Mesendoderm (in vitro differentiated cells): ENCODE measurements around the gene MAPK14.

ENCODE experiments used
- DNase-seq: peaks from one replicate; pipeline ENCODE4 v3.0.0; 2013
- H2AK5ac ChIP-seq: 2 replicates; pipeline ENCODE4 v1.6.1; 2013; ENCODE audit warnings: low read length, inconsistent platforms
- H2BK120ac ChIP-seq: 2 replicates; pipeline ENCODE4 v1.6.1; 2013; ENCODE audit warnings: low read depth, mild to moderate bottlenecking, low read length, moderate library complexity, mixed read lengths
- H2BK15ac ChIP-seq: replicated peaks from 2 replicates; pipeline ENCODE4 v1.6.1; 2013; ENCODE audit warnings: low read depth, mild to moderate bottlenecking, moderate library complexity
- H2BK5ac ChIP-seq: 2 replicates; pipeline ENCODE4 v1.6.1; 2013; ENCODE audit warnings: low read length, inconsistent platforms
- H3K18ac ChIP-seq: 2 replicates; pipeline ENCODE4 v1.6.1; 2013; ENCODE audit warnings: mild to moderate bottlenecking, low read length, mixed read lengths
- H3K23ac ChIP-seq: one replicate; pipeline ENCODE4 v1.6.1; 2013; ENCODE audit warnings: low read length
- H3K27ac ChIP-seq: 2 replicates; pipeline ENCODE4 v1.5.1; 2013; ENCODE audit warnings: low read depth, mild to moderate bottlenecking, inconsistent platforms, low read length, moderate library complexity
- H3K27me3 ChIP-seq: 2 replicates; pipeline ENCODE4 v1.6.1; 2013; ENCODE audit warnings: low read length, control low read depth, mild to moderate bottlenecking, inconsistent platforms; ENCODE audit not compliant: insufficient read depth, poor library complexity
- H3K36me3 ChIP-seq: 2 replicates; pipeline ENCODE4 v1.6.1; 2013; ENCODE audit warnings: low read length, inconsistent platforms; ENCODE audit not compliant: control insufficient read depth, insufficient read depth
- H3K4ac ChIP-seq: one replicate; pipeline ENCODE4 v1.6.1; 2013; ENCODE audit warnings: low read depth, mild to moderate bottlenecking, low read length, moderate library complexity
- H3K4me1 ChIP-seq: 2 replicates; pipeline ENCODE4 v1.6.1; 2013; ENCODE audit warnings: low read depth, low read length, inconsistent platforms; ENCODE audit not compliant: control insufficient read depth
- H3K4me2 ChIP-seq: 2 replicates; pipeline ENCODE4 v1.6.1; 2013; ENCODE audit warnings: low read length
- H3K4me3 ChIP-seq: 2 replicates; pipeline ENCODE4 v1.5.1; 2013; ENCODE audit warnings: mild to moderate bottlenecking, low read length
- H3K56ac ChIP-seq: one replicate; pipeline ENCODE4 v1.6.1; 2013; ENCODE audit warnings: low read length
- H3K79me1 ChIP-seq: 2 replicates; pipeline ENCODE4 v1.6.1; 2013; ENCODE audit warnings: low read length, inconsistent platforms
- H3K79me2 ChIP-seq: 2 replicates; pipeline ENCODE4 v1.6.1; 2013; ENCODE audit warnings: mild to moderate bottlenecking, low read length; ENCODE audit not compliant: control insufficient read depth, insufficient read depth
- H3K9ac ChIP-seq: 2 replicates; pipeline ENCODE4 v1.6.1; 2013; ENCODE audit warnings: low read length, inconsistent platforms
- H4K5ac ChIP-seq: one replicate; pipeline ENCODE4 v1.6.1; 2013; ENCODE audit warnings: low read length
- H4K8ac ChIP-seq: one replicate; pipeline ENCODE4 v1.6.1; 2013; ENCODE audit warnings: low read depth, mild to moderate bottlenecking, control low read depth, low read length, moderate library complexity
- WGBS: extraction: QIAGEN DNeasy Blood & Tissue Kit; methylation state at CpG from one replicate; pipeline ENCODE4 v1.1.7; 2013; ENCODE audit warnings: low lambda C conversion rate, missing lambda C conversion rate; ENCODE audit not compliant: insufficient coverage; ENCODE audit errors: extremely low coverage; 5-methylcytosine and 5-hydroxymethylcytosine counted together

Gene MAPK14

DNA sequence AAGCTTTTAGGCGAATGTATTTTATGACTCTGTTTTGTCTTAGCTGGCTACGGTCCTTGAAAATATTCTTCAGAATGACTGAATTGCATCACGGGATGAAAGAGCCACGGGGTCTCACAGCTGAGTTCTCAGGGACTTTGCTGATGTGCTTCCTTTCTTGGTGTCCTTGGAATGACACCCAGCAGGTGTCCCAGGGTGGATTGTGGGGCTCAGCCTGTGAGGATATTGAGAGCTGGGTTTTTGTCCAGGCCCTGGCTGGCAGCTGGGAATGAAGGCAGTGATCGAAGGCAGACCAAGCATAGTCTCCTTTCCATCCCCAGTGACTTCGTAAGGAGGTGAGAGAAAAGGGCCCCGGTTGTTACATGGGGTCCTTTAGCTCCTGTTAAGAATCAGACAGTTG is 83.9 kb downstream of the MAPK14 start:
- 100% methylated on average over 1 of the region's 7 CpGs for WGBS
- no peaks in the 10 kb centered on the region for H3K79me1 ChIP-seq
- H4K8ac ChIP-seq = no peak overlapping the region
- no peak overlapping the region for H2BK120ac ChIP-seq
- no peak overlapping the region for H2BK15ac ChIP-seq
- no peak overlapping the region for H2AK5ac ChIP-seq
- DNase-seq = no peak
- no peak overlapping the region for H3K4me3 ChIP-seq
- H3K23ac ChIP-seq = no peak overlapping the region
- H3K36me3 ChIP-seq = peaks cover 3% of the 10 kb centered on the region
- no peaks in the 10 kb centered on the region for H3K27me3 ChIP-seq
- H3K9ac ChIP-seq = no peak overlapping the region
- no peak overlapping the region for H3K27ac ChIP-seq
- H4K5ac ChIP-seq = no peak overlapping the region
- H3K18ac ChIP-seq = no peak overlapping the region
- H3K79me2 ChIP-seq = no peaks in the 10 kb centered on the region
- no peak overlapping the region for H2BK5ac ChIP-seq
- H3K56ac ChIP-seq = no peak overlapping the region
- no peaks in the 10 kb centered on the region for H3K4me1 ChIP-seq
- H3K4ac ChIP-seq = no peak overlapping the region
- H3K4me2 ChIP-seq = no peak overlapping the region

DNA sequence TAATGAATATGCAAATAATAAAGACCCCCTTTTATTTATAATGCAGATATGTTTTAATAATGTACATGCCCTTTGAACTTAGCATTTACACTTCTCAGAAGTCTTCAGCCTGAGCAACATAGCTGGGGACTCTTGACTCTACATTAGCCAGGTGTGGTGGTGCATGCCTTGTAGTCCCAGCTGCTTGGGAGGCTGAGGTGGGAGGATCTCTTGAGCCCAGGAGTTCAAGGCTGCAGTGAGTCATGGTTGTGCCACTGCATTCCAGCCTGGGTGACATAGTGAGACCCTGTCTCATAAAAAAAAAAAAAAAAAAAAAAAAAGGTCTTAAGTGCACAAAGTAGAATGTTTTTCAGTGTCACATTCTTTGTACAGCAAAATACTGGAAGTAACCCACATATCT is 85.4 kb downstream of the MAPK14 start:
- no peak overlapping the region for H3K56ac ChIP-seq

DNA sequence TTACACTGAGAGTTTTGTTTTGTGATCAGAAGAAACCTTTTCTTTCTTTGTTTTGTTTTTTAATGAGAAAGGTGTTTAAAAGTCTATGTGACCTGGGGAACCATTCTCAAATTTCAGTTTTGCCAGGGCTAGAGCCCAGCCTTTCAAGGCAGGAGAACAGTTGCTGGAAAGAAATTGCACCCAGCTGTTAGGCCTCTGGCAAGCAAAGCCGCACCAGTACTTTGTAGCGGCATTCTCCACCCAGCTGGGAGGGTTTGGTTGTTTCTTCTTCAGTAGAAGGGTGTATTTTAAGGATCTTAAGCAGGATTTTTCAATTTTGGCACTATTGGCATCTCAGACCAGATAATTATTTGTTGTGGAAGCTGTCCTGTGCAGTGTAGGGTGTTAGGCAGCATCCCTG is 86.1 kb downstream of the MAPK14 start:
- no peak overlapping the region for H4K8ac ChIP-seq
- no peak overlapping the region for H3K56ac ChIP-seq
- no peak overlapping the region for H2BK120ac ChIP-seq
- H2AK5ac ChIP-seq = no peak overlapping the region
- H3K79me1 ChIP-seq = no peaks in the 10 kb centered on the region
- peaks cover under 1% of the 10 kb centered on the region for H3K36me3 ChIP-seq
- H3K27me3 ChIP-seq = no peaks in the 10 kb centered on the region
- H3K18ac ChIP-seq = no peak overlapping the region
- no peak overlapping the region for H3K27ac ChIP-seq
- DNase-seq = no peak
- H3K79me2 ChIP-seq = no peaks in the 10 kb centered on the region
- H4K5ac ChIP-seq = no peak overlapping the region
- no peak overlapping the region for H3K4me2 ChIP-seq
- no peak overlapping the region for H3K4me3 ChIP-seq
- H3K9ac ChIP-seq = no peak overlapping the region
- no peaks in the 10 kb centered on the region for H3K4me1 ChIP-seq
- WGBS = no CpG with 5 or more reads among the region's 2 CpGs
- H3K4ac ChIP-seq = no peak overlapping the region
- H3K23ac ChIP-seq = no peak overlapping the region
- no peak overlapping the region for H2BK5ac ChIP-seq
- no peak overlapping the region for H2BK15ac ChIP-seq

More for the DNA sequence above, 85.4 kb downstream of the MAPK14 start:
- H4K8ac ChIP-seq = no peak overlapping the region
- H3K79me2 ChIP-seq = no peaks in the 10 kb centered on the region
- H3K4me3 ChIP-seq = no peak overlapping the region
- no peaks in the 10 kb centered on the region for H3K4me1 ChIP-seq
- no peak overlapping the region for H3K4ac ChIP-seq
- H3K79me1 ChIP-seq = no peaks in the 10 kb centered on the region
- H3K27me3 ChIP-seq = no peaks in the 10 kb centered on the region
- H4K5ac ChIP-seq = no peak overlapping the region
- no peak overlapping the region for H3K4me2 ChIP-seq
- H3K36me3 ChIP-seq = peaks cover 3% of the 10 kb centered on the region
- no peak overlapping the region for H2BK15ac ChIP-seq
- no peak overlapping the region for H2BK120ac ChIP-seq
- H3K18ac ChIP-seq = no peak overlapping the region
- no peak for DNase-seq
- no peak overlapping the region for H2AK5ac ChIP-seq
- H3K9ac ChIP-seq = no peak overlapping the region
- no peak overlapping the region for H2BK5ac ChIP-seq
- H3K23ac ChIP-seq = no peak overlapping the region
- no peak overlapping the region for H3K27ac ChIP-seq

DNA sequence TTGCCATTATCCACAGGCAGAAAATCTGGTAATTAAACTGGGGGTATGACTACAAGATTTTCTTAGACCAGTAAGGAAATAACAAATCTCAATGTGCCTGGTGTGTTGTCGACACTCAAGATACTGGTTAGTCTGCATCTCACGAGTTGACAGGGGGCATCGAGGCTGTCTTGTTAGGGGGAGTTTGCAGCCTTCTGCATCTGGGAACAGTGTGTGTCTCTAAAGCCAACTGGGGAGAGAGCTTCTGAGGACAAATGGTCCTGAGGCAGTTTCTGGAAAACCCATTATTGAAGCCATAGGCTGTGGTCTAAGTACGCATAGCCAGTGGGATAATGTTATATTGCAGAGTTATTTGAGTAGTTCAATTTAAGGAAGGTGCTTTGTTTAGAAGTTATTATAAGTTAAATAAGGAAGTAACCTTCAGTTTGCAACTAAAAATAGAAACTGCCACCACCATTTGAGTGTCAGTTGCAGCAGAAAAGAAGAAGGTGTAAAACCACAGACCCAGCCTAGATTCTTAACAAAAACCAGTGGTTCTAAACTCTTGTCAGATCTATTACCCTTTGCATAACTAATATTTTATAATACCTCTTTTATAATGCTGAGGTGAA is 87.3 kb downstream of the MAPK14 start:
- no peaks in the 10 kb centered on the region for H3K27me3 ChIP-seq
- no peaks in the 10 kb centered on the region for H3K79me1 ChIP-seq
- no peak overlapping the region for H4K5ac ChIP-seq
- no peak overlapping the region for H3K4me2 ChIP-seq
- no peak overlapping the region for H4K8ac ChIP-seq
- no peaks in the 10 kb centered on the region for H3K79me2 ChIP-seq
- no peak overlapping the region for H2BK120ac ChIP-seq
- WGBS = no CpG with 5 or more reads among the region's 4 CpGs
- no peak overlapping the region for H3K56ac ChIP-seq
- H3K18ac ChIP-seq = no peak overlapping the region
- no peak overlapping the region for H2BK5ac ChIP-seq
- no peak overlapping the region for H3K27ac ChIP-seq
- H3K9ac ChIP-seq = no peak overlapping the region
- no peak overlapping the region for H3K4ac ChIP-seq
- H3K23ac ChIP-seq = no peak overlapping the region
- no peak overlapping the region for H2BK15ac ChIP-seq
- H3K4me1 ChIP-seq = no peaks in the 10 kb centered on the region
- H2AK5ac ChIP-seq = no peak overlapping the region
- no peak for DNase-seq
- H3K4me3 ChIP-seq = no peak overlapping the region
- no peaks in the 10 kb centered on the region for H3K36me3 ChIP-seq

DNA sequence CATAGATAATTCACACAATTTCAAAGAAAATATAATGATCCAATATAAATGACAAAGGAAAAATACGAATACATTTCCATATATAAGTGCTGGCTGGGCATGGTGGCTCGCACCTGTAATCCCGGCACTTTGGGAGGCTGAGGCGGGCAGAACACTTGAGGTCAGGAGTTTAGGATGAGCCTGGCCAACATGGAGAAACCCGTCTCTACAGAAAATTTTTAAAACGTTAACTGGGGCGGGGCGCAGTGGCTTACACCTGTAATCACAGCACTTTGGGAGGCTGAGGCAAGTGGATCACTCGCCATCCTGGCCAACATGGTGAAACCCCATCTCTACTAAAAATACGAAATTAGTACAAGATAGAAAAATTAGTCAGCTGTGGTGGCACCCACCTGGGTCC is 87.8 kb downstream of the MAPK14 start:
- Histone ChIP-seq H3K79me1 (no peaks in the 10 kb centered on the region), H2BK120ac (no peak overlapping the region), H3K4ac (no peak overlapping the region), H3K27me3 (no peaks in the 10 kb centered on the region), H3K27ac (no peak overlapping the region), H4K8ac (no peak overlapping the region), H3K18ac (no peak overlapping the region), H3K79me2 (no peaks in the 10 kb centered on the region), H2BK5ac (no peak overlapping the region), H4K5ac (no peak overlapping the region), H2BK15ac (no peak overlapping the region), H2AK5ac (no peak overlapping the region), H3K23ac (no peak overlapping the region), H3K4me3 (no peak overlapping the region), H3K9ac (no peak overlapping the region), H3K36me3 (no peaks in the 10 kb centered on the region), H3K56ac (no peak overlapping the region), H3K4me2 (no peak overlapping the region), H3K4me1 (no peaks in the 10 kb centered on the region)
- no peak for DNase-seq
- WGBS = no CpG with 5 or more reads among the region's 10 CpGs
